Measurements from ENCODE around the gene PPP1R26.
"Not testable (repeated sequence)": the region's sequence is repeated elsewhere in the genome, so short reads cannot be mapped to it uniquely, and the experiment has no call there.

Gene PPP1R26

DNA sequence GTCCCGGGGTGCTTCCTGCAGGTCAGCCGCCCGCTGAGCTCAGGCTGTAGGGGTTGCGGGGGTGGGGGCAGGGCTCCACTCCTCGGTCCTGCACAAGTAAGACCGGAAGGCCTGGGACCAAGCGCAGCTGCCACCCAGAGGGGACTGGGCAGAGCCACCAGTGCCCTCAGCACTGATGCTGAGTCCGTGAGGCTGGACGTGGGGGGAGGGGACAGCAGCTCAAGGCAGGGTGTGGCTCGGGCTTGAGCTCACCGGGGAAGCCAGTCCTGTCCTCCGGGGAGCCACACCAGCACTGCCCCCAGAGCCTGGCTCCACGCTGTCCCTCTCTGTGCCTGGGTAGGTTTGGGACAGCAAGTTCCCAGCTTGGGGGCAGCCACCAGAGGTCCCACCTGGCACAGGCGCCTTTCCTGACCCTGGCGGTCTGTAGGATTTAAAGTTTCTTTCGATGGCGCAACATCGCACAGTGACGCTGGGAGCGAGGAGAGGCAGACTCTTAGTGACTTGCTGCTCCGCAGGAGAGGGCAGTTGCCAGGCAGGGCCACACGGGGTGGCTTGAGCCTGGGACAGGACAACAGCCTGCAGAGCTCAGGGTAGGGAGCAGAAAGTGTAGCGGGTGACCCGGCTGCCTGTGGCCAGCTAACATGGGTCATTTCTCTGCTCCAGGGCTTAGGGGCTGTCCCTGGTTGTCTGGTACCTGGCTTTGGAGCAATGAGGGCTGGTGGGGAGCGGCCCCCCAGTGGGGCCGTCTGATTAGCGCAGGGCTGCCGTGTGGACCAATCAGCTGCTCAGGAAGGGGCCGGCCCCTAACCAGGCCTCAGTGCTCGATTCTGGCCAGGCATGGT lies 47.4 kb downstream of the PPP1R26 start:
- TF ChIP-seq, protein P1, sequence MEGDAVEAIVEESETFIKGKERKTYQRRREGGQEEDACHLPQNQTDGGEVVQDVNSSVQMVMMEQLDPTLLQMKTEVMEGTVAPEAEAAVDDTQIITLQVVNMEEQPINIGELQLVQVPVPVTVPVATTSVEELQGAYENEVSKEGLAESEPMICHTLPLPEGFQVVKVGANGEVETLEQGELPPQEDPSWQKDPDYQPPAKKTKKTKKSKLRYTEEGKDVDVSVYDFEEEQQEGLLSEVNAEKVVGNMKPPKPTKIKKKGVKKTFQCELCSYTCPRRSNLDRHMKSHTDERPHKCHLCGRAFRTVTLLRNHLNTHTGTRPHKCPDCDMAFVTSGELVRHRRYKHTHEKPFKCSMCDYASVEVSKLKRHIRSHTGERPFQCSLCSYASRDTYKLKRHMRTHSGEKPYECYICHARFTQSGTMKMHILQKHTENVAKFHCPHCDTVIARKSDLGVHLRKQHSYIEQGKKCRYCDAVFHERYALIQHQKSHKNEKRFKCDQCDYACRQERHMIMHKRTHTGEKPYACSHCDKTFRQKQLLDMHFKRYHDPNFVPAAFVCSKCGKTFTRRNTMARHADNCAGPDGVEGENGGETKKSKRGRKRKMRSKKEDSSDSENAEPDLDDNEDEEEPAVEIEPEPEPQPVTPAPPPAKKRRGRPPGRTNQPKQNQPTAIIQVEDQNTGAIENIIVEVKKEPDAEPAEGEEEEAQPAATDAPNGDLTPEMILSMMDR (IDR thresholded peaks at IDR 0.05; ENCODE audit: insufficient read depth, low read depth, low read length, missing control alignments) = no peak
- no peak overlapping the region for H3K4me3 ChIP-seq (ENCODE audit: low read depth, low read length)
- no peak for DNase-seq (ENCODE audit: low read depth)

GRCh38 chr9:135528842-135529435 lies 49.4 kb downstream of the PPP1R26 start:
- DNase-seq (ENCODE audit: low read depth); H3K4me3 ChIP-seq (ENCODE audit: low read depth, low read length): not testable (repeated sequence)

- TF ChIP-seq, protein P1 (IDR thresholded peaks at IDR 0.05; ENCODE audit: insufficient read depth, low read depth, low read length, missing control alignments) = no peak
- no peak overlapping the region for H3K4me3 ChIP-seq (ENCODE audit: low read depth, low read length)
- no peak for DNase-seq (ENCODE audit: low read depth)
Observed at GRCh38 chr9:135530146-135530545, 50.6 kb downstream of the PPP1R26 start.

DNA sequence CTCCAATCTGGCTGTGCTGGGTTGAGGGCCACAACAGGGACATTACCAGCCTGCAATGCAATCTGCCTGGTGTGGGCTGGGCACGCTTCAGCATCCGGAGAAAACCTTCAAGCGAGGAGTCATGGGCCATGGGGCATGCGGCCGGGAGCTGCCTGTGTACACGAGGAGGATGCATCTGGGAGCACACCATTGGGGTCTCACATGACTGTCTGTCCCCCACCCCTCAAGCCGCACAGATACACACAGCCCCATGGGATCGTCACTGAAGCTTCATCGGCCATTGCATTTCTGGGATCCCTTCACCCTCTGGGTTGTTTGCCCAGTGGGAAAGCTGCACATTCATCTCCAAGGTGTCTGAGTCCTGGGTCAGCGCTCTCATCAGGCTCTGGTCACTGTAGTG lies 51.5 kb downstream of the PPP1R26 start:
- TF ChIP-seq, protein P1 (IDR thresholded peaks at IDR 0.05; ENCODE audit: insufficient read depth, low read depth, low read length, missing control alignments) = no peak
- no peak overlapping the region for H3K4me3 ChIP-seq (ENCODE audit: low read depth, low read length)
- no peak for DNase-seq (ENCODE audit: low read depth)

DNA sequence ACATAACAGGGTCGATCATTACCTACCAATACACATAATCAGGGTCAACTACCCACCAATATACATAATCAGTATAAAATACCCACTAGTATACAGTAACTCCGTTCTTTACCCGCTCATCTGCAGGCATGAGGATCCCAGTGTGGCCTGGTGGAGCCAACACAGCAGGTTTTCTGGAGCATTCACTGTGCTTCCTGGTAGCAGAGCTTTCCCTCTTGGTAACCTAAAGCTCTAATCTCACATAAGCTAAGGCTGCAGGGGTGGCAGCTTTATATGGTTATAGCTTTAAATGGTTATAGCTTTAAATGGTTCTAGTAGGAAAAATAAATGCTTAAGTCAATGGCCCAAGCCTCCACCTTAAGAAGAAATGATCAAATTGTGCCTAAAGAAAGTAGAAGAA lies 53.5 kb downstream of the PPP1R26 start:
- no peak for DNase-seq (ENCODE audit: low read depth)
- no peak overlapping the region for H3K4me3 ChIP-seq (ENCODE audit: low read depth, low read length)
- TF ChIP-seq, protein P1 (IDR thresholded peaks at IDR 0.05; ENCODE audit: insufficient read depth, low read depth, low read length, missing control alignments) = no peak

- DNase-seq (ENCODE audit: low read depth) = no peak
- no peak overlapping the region for H3K4me3 ChIP-seq (ENCODE audit: low read depth, low read length)
- TF ChIP-seq, protein P1 (IDR thresholded peaks at IDR 0.05; ENCODE audit: insufficient read depth, low read depth, low read length, missing control alignments) = no peak
Observed at GRCh38 chr9:135533674-135534073, 54.1 kb downstream of the PPP1R26 start.

DNA sequence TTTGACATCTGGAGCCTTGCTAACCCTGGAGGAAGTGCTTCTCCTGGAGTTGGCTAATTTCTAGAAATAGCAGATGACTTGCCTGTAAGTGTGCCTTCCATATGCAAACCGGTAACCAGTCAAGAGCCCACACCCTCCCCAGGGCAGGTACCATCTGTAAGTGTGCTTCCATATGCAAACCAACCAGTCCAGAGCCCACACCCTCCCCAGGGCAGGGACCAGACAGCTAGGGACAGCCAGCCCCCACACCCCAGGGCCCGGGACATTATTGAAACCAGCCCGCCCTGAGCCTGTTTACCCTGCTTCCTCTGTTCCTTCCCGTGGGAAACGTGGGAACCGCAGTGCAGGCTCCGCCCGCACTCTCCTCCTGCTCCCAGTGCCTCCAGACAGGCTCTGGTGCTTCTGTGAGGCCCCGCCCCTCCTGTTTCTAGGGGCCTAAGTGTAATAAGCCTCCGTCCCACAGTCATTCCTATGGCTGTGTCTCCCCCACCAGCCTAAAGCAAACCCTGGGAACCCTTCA lies 54.7 kb downstream of the PPP1R26 start:
- H3K4me3 ChIP-seq (ENCODE audit: low read depth, low read length); DNase-seq (ENCODE audit: low read depth): not testable (repeated sequence)

- H3K4me3 ChIP-seq (ENCODE audit: low read depth, low read length); DNase-seq (ENCODE audit: low read depth): not testable (repeated sequence)
Observed at GRCh38 chr9:135534826-135535225, 55.2 kb downstream of the PPP1R26 start.

DNA sequence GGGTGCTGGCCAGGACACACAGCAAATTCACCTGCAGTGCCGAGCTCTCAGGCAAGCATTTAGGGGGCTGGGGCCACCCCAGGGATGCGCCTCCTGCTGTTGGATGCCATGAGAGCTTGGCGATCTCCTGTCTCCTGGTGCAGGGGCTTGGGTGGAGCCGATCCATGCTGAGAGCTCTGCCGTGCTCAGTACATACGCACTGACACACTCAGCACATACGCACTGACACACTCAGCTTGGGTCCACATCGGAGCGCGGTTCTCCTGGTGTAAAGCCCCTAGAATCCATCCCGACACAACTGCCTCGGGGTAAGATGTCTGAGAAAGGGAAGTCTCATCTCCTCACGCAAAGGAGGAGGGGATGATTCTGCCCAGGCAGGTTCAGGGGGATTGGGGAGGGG lies 56.0 kb downstream of the PPP1R26 start:
- not testable (repeated sequence) for H3K4me3 ChIP-seq (ENCODE audit: low read depth, low read length); DNase-seq (ENCODE audit: low read depth)
